ENCODE results near the gene TACR3. TPM values are rescaled to one million over a fixed set of nuclear protein-coding genes. Genes with fewer than 3 reads are reported as not detected.
"Not testable (repeated sequence)": the region's sequence is repeated elsewhere in the genome, so short reads cannot be mapped to it uniquely, and the experiment has no call there.

The TACR3 gene
- total RNA-seq, 2 experiments from 2014 or later = not detected

DNA sequence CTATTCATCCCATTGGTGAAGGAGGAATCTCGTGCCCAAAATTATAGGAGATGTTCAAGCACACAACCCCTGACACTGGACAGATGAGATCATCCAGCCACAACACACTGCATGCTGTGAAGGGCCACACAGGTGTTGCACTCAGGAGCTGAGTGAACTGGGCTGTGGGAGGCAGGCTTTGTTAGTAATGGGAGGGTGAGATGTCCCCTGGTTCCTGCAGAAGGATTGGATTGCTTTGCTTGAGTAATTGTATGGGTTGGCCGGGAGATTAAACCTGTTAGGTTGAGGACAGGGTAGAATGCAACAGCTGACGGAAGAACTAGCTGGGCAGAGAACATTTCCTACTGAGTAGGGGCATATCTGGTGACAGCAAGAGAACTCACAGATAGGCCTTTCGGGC lies 152.2 kb downstream of the TACR3 start:
- no peaks in the 10 kb centered on the region for H4K20me1 ChIP-seq (ENCODE audit: insufficient read depth, low read length)
- ChIA-PET CTCF (ENCODE audit: unreplicated experiment) (no interaction called here), POLR2A (interaction anchor here (0.6 kb wide), 1 partner anchor 482 kb away, joined by 3 read pairs; no protein-coding TSS in a partner anchor)
- intact Hi-C loops (cut with micrococcal nuclease; ENCODE audit: unreplicated experiment) = no loop called here
- no peaks in the 10 kb centered on the region for H3K9me2 ChIP-seq (ENCODE audit: insufficient read depth, low read length)
- H3K27ac ChIP-seq (ENCODE audit: low read depth, low read length, poor library complexity, severe bottlenecking) = no peak overlapping the region
- no peaks in the 10 kb centered on the region for H3K36me3 ChIP-seq (ENCODE audit: insufficient read depth, low read length)
- no peaks in the 10 kb centered on the region for H3K79me2 ChIP-seq (ENCODE audit: insufficient read depth, low read depth, low read length)
- no peaks in the 10 kb centered on the region for H3K9me3 ChIP-seq (ENCODE audit: low read length)
- DNase-seq (ENCODE audit: low spot score) = no peak
- H2AFZ ChIP-seq (ENCODE audit: low read length) = no peak overlapping the region
- no peak overlapping the region for H3K4me2 ChIP-seq (ENCODE audit: low read length)
- H3K4me3 ChIP-seq (ENCODE audit: low read depth, low read length, poor library complexity, severe bottlenecking) = no peak overlapping the region
- H3K4me1 ChIP-seq (ENCODE audit: insufficient read depth, low read length, poor library complexity, severe bottlenecking) = no peaks in the 10 kb centered on the region
- no peak for TF ChIP-seq EZH2phosphoT487 (IDR thresholded peaks at IDR 0.05; ENCODE audit: borderline replicate concordance, low read depth, low read length)
- TF ChIP-seq, protein P1, sequence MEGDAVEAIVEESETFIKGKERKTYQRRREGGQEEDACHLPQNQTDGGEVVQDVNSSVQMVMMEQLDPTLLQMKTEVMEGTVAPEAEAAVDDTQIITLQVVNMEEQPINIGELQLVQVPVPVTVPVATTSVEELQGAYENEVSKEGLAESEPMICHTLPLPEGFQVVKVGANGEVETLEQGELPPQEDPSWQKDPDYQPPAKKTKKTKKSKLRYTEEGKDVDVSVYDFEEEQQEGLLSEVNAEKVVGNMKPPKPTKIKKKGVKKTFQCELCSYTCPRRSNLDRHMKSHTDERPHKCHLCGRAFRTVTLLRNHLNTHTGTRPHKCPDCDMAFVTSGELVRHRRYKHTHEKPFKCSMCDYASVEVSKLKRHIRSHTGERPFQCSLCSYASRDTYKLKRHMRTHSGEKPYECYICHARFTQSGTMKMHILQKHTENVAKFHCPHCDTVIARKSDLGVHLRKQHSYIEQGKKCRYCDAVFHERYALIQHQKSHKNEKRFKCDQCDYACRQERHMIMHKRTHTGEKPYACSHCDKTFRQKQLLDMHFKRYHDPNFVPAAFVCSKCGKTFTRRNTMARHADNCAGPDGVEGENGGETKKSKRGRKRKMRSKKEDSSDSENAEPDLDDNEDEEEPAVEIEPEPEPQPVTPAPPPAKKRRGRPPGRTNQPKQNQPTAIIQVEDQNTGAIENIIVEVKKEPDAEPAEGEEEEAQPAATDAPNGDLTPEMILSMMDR (conservative IDR thresholded peaks at IDR 0.05; ENCODE audit: low read length) = no peak
- BruUV-seq (replicated peaks) = no TSS peak

DNA sequence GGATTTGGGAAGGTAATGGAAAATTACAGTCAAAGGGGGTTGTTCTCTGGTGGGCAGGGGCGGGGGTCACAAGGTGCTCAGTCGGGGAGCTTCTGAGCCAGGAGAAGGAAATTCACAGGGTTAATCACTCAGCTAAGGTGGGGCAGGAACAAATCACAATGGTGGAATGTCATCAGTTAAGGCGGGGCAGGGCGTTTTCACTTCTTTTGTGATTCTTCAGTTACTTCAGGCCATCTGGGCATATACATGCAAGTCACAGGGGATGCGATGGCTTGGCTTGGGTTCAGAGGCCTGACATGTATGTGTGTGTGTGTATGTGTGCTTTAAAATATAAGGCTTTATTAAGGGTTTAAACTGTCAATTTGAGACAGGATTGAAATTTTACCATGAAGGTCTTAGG lies 160.6 kb downstream of the TACR3 start:
- H3K4me1 ChIP-seq (ENCODE audit: insufficient read depth, low read length, poor library complexity, severe bottlenecking); H3K4me2 ChIP-seq (ENCODE audit: low read length); CTCF ChIA-PET (ENCODE audit: unreplicated experiment); H4K20me1 ChIP-seq (ENCODE audit: insufficient read depth, low read length); intact Hi-C loops (cut with micrococcal nuclease; ENCODE audit: unreplicated experiment); H3K9me3 ChIP-seq (ENCODE audit: low read length); POLR2A ChIA-PET; H3K36me3 ChIP-seq (ENCODE audit: insufficient read depth, low read length); H3K79me2 ChIP-seq (ENCODE audit: insufficient read depth, low read depth, low read length); H3K27ac ChIP-seq (ENCODE audit: low read depth, low read length, poor library complexity, severe bottlenecking); H2AFZ ChIP-seq (ENCODE audit: low read length); DNase-seq (ENCODE audit: low spot score); BruUV-seq (replicated peaks); H3K9me2 ChIP-seq (ENCODE audit: insufficient read depth, low read length); H3K4me3 ChIP-seq (ENCODE audit: low read depth, low read length, poor library complexity, severe bottlenecking): not testable (repeated sequence)
